Islet precursor cell (in vitro differentiated cells): ENCODE measurements around the gene KAT6B.

Source experiments
- DNase-seq: peaks from one replicate; pipeline ENCODE4 v3.0.0-alpha.2; 2018

Gene KAT6B

GRCh38 chr10:74994854-74995253 is 168.5 kb downstream of the KAT6B start:
- DNase-seq: no peak

DNA sequence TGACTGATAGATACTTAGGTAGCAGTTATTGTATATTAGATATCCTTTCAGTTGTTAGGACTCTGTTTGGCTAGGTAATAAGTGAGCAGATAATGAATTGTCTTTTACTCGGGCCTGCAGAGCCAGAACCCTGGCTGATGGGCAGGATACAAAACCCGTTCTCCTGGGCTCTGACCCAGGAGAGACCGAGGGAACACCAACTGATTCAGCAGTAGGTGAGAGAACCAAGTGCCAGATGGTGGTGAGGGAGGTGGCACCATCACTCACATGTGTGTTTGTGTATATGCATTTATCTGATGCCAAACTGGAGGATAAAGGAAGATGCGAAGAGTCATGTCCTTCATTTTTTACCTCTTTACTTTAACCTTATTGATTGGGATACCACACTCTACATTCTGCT is 169.4 kb downstream of the KAT6B start:
- DNase-seq: no peak

DNA sequence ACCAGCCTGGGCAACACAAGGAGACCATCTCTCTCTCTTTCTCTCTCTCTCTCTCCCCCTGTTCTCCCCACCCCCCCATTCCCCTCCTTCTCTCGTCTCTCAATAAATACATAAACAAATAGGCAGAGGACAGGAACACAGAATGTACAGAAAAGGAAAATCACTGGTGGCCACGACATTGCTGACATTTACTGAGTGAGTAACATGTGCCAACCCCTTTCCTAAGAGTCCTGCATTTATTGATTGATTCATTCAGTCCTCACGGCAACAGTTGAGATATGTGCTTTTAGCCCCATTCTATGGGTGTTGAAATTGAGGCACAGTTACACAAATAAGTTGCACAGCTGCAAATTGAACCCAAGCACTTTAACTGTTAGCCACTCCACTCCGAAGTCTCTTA is 170.8 kb downstream of the KAT6B start:
- DNase-seq: no peak

- no peak for DNase-seq
Measured at GRCh38 chr10:75000748-75001321, 174.4 kb downstream of the KAT6B start.

- no peak for DNase-seq
Measured at GRCh38 chr10:75001715-75002350, 175.4 kb downstream of the KAT6B start.

DNA sequence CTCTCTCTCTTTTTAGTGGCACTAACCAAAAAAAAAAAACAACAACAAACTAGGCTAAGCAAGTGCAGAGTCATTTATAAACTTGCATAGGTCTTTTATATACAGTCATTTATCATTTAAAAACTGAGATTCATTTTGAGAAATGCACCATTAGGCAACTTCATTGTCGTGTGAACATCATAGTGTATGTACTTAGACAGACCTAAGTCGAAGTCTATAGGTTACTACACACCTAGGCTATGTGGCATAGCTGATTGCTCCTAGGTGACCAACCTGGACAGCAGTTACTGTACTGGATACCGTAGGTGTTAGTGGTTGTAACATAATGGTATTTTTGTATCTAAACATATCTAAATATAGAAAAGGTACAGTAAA is 175.9 kb downstream of the KAT6B start:
- no peak for DNase-seq

DNA sequence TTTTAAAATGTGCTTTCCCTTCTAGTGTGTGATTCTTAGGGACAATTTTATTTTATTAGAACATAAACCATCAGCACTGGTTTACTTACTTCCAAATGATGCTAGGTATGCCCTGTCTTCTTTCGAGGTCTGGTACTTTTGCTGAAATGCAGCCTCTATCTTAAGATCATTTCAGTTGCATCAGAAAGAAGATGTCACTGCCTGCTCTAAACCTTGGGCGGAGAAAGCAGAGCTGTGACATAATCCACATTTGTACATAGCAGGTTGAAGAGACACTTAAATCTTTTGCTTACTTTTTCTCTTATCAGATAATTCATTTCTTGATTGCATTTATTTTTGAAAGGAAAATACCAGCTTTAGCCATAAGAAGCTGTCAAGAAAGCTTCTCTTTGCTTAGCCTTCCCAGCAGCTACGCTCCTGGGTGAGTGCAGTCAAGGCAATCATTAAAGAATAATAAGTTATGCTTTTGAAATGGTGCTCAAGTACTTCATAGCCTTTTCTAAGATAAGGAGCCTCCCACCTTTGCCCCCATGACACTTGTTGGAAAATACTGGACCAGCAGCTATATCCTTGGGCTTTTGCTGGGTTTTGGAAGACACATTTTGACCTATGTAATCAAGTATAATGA is 176.7 kb downstream of the KAT6B start:
- DNase-seq: no peak

DNA sequence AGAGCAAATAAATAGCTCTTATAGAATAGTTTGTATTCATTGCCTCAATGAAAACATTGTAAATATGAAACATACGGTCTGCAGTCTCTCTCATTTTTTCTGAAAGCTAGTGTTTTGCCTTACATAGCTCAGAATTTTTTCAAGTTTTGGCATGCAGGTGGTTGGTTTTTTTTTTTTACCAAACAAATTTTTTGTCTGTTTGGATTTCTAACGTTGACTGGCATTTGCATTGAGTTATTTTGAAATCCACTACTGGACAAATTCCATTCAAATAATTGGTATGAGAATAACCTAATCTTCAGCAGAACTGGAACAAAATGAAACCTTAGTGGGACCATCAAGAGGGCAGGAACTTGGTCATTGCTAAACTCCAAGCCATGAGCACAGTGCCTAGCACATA is 177.5 kb downstream of the KAT6B start:
- DNase-seq: no peak

DNA sequence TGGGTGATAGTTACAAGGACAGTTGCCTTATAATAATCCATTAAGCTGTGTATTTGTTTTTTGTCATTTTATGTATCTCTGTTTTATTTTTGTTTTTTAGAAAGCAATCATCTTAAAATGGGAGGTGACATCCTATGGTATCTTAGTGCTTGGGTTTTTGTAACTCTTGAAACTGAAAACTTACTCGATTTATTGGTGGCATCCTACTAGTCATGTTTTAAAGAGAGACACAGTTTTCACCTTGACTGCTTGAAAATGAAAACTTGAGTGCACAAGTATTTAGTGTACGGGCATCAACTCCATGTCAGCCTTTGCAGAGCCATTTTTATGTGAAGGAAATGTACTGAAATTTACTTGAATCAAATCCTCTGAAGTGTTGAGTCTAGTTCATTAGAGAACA is 181.2 kb downstream of the KAT6B start:
- no peak for DNase-seq

DNA sequence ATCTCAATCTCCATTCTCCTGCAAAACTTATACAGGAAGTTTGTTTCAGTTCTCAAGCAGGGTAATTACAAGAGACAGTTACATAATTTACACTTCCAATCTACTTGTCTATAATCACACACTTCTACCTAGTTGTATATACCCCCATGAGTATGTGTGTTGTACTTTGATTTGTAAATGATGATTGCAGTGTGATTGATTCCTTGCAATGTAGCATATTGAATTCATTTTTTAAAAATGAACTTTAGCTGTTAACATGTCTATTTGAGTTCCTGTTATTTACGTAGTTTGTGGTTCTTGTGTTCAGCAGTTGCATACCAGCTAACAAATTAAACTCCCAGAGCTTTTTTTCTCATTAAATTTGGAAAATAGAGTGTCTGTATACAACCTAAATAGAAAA is 182.6 kb downstream of the KAT6B start:
- no peak for DNase-seq

DNA sequence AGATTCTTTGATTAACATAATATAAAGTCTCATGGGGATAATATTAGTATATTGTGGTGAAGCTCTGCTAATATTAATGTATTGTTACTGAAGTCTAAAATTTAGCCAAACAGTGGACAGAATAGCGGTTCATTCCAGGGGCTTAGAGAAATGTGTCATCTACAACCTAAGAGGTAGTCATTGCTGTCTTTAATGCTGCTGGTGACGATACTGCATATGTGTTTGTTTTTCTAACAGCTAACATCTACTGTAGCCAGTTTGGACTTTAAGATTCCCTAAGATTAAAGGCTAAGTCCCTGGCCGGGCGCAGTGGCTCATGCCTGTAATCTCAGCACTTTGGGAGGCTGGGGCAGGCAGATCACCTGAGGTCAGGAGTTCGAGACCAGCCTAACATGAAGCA is 183.0 kb downstream of the KAT6B start:
- DNase-seq: no peak

DNA sequence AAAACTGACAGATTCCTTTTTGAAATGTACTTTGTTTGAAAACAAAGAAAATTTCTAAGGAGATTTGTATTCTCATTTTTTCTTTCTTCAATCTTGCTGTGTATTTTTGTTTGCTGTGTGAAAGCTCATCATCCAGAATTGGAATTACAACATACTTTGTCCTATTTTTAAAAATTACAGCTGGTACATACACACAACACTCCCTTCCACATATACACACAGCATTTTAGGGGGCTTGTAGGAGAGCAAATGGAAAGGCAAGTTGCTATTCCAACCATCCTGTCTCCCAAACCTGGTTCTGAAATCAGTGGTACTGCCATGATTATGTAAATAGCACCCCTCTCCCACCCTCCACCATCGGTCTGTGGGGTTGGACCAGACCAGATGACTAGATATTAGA is 184.0 kb downstream of the KAT6B start:
- DNase-seq: no peak

- no peak for DNase-seq
Measured at GRCh38 chr10:75011221-75011620, 184.8 kb downstream of the KAT6B start.

GRCh38 chr10:75012471-75012870 is 186.1 kb downstream of the KAT6B start:
- no peak for DNase-seq

- no peak for DNase-seq
Measured at GRCh38 chr10:75013007-75013406, 186.6 kb downstream of the KAT6B start.

GRCh38 chr10:75013522-75013921 is 187.1 kb downstream of the KAT6B start:
- DNase-seq: no peak

DNA sequence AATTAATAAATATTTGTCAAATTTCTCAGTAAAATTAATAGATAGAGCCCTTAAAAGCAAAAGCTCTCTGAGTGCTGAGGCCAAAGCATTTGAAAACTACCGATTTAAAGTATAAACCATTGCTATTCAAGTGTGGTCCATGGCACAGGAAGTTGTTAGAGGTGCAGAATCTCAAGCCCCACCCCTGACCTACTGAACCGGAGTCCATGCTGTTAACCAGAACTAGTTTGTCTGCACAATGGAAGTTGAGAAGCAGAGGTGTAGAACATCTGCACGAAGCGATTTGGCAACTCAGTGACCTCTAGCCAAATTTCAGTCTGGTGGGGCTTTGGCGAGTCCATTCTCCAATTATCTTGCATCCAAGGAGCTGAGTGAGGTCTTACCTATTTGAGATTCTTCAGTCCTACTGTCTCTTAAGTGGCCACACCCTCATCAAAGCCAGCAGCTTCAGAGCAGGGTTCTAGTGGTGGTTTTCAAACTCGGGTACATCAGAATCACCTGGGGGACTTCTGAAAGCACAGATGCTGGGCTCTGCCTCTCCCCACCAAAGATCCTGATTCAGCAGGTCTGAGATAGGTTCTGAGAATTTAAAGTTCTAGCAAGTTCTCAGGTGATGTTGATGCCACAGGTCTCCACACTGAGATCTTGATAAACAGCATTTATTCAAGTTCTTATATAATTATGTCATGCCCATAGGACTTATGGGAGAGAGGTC is 188.3 kb downstream of the KAT6B start:
- DNase-seq: no peak

DNA sequence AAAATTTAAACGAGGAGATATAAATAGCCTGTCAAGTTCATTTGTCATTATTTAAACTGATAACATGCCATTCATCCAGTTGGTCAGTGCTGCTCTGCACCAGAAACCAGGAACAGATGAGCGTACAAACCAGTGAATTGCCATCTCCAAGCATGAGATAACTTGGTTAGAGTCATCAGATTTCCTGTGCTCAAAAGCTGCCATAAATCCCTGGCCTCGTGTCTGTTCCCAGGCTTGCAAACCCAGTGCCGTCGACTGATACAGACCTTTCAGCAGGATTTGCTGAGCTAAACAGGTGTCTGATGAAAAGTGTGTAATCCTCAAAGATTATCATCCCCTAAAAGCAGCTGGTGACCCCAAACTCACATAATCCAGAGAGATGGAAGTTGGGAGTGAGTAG is 189.0 kb downstream of the KAT6B start:
- DNase-seq: no peak

DNA sequence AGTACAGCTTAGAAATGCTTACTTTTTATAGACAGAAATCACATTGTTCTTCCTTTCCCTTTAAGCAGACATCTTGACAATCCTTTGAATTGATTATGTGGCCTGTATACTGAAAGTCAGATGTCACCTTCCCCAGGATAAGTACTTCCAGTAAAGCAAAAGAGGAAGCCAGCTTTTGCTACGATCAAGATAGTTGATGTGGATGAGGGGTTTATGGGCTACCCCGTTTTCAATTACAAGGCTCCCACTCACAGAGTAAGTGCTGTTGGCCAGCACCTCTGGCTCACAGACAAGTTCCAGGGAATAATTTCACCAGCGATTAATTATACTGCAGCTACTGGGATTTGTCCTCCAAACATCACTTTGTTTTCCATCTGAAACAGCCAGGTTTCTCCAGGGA is 189.9 kb downstream of the KAT6B start:
- DNase-seq: no peak

GRCh38 chr10:75018251-75018650 is 191.9 kb downstream of the KAT6B start:
- DNase-seq: no peak

DNA sequence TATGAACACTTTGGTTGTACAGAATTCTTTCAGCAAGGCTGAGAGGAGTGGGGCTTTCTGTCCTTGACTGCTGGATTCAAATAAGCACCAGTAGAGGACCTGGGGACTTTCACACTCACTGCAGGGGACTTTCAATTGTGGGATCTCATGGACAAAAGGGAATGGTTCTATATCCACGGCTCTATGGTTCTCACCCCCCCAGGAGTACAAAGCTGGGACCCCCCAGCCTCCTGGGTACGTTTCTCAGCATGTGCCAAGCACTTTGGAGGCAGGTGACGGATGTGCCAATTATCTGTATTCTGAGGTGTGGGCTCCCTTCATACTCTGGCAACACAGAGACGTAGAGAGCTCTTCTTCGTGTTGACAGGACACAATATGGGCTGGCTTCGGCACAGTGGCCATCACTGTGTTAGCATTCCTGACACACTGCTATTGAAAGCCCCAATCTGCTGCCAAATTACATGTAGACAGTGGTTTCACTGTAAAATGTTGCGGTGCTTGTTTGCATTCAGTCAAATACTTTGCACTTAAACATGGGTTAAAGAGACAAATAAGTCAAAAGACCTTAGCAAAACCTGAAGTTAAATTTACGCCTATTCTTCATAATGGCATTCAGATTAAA is 192.4 kb downstream of the KAT6B start:
- DNase-seq: no peak

GRCh38 chr10:75019370-75019769 is 193.0 kb downstream of the KAT6B start:
- DNase-seq: no peak

GRCh38 chr10:75020168-75020567 is 193.8 kb downstream of the KAT6B start:
- DNase-seq: no peak
